HG03460 (cell line): ENCODE results near the gene FGF7.
A peak's percentile ranks its signal among the peaks of the same experiment; 100 is the strongest.
"Not testable (repeated sequence)": the region's sequence is repeated elsewhere in the genome, so short reads cannot be mapped to it uniquely, and the experiment has no call there.

ENCODE experiments used
- ATAC-seq: cut with Tn5 transposase; IDR thresholded peaks from one replicate; pipeline ENCODE4 v1.9.1; 2021; ENCODE audit not compliant: unreplicated experiment

The FGF7 gene

DNA sequence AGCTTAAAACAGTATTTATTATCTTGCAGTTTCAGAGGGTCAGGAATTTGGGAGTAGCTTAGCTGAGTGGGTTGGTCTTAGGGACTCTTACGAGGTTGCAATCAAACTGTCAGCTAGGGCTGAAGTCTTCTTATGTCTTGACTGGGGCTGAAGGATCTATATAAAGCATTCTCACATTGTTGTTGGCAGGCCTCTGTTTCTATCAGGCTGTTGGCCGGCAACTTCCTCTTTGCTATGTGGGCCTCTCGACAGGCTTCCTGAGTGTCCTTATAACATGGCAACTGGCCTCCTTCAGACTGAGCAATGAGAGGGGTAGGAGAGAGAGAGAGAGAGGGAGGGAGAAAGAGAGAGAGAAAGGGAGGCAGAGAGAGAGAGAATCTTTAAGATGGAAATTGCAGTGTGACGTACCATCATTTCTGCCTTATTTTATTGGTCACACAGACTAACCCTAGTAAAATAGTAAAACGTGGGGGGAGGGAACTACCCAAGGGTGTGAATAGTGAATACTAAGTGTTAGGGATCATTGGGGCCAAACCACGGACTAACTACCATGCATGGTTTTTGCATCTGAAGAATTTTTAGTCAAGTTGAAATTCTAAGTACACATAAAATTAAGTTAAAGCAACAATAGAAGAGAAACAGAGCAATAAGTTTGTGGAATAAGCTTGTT lies 16.1 kb downstream of the FGF7 start:
- ATAC-seq, result peak; percentile 88

DNA sequence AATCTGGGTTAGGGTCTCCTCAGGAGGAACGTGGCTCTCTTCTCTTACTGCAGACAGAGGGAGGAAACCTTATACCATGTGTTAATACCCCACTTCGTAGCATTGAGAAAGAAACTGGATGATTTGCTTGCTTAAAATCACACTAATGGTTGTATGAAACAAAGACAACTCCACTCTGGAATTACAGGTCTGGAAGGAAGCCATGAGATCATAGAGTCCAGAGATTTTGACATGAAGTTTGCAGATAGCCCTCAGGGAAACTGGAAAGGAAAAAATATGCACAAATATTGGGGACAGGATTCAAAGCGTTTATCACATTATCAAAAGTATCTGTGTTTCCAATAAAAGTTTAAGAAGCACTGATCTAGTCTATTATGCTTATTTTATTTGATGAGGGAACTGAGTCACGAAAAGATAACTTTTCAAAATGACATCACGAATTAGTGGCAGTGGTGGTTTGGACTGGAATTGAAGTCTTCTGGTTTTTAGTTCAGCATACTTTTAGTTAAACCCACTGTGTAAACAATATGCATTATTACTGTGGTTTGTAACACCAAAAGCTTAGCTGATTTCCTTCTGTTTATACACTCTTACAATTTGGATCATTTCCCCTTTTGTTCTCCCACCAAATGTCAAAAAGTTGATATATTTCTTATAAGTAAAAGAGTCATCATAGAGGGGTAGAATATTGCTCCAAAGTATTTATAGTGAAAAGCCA lies 16.8 kb downstream of the FGF7 start:
- no peak for ATAC-seq

- no peak for ATAC-seq
Observed at GRCh38 chr15:49441356-49441755, 18.3 kb downstream of the FGF7 start.

- no peak for ATAC-seq
Observed at GRCh38 chr15:49441816-49442215, 18.8 kb downstream of the FGF7 start.

DNA sequence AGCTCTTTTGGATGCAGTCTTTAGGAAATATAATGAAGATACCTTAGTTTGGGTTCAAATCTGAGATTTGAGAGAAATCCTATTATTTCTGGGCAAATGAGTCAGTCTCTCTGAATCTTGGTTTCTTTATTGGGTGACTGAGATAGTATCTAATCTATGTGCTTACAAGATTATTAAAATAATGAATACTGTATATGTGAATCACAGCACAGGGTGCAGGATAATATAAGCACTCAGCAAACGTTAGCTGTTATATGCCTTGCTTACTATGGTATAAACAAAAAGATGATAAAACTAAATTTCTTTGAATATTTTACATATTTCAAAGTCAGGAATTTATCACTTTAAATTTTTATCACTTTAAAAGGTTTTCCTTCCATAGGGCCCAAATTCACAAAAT lies 29.6 kb downstream of the FGF7 start:
- ATAC-seq, result no peak

DNA sequence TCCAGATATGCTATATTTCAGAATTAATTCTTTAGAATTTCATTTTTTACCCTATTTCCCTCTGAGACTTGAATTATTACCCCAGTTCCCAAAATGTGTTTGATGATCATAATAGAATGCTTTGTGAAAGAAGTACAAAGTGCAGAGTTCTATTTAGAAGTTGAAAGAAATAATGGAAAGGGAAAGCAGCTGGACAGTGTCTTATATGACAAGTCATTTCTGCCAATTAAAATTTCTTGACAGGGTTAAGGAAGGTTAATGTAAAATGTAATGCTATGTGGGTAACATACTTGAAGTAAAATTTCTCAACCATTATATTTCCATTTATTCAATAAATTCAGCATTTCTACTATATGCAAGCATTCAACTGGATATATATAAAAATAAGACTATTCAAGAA lies 33.1 kb downstream of the FGF7 start:
- no peak for ATAC-seq

- no peak for ATAC-seq
Observed at GRCh38 chr15:49458145-49458544, 35.1 kb downstream of the FGF7 start.

- no peak for ATAC-seq
Observed at GRCh38 chr15:49460411-49460941, 37.4 kb downstream of the FGF7 start.

DNA sequence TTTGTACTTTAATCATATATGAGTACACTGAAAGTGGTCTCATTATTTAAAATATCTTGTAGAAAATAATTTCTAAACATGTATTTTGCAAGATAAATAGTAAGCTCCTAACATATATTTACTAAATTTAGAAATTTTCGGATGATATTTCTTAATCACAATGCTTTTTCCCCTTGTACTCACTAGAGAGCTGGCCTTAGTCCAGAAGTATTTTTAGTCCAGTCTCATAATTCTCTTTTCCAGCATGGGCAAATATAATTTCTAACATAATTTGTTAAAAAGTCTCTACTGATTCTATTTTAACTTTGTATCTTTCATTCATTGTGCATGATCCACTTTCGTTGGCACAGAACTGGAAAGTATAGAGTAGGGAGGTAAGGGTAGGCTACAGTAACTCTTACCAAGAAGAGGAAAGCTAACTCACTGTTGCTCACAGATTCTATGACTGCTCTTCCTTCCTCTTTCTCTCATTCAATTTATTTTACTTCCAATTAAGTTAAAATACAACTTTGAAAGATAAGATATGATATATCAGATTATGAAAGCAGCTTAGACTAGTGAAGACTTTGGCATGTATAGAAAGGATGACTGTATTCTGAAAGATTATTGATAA lies 39.3 kb downstream of the FGF7 start:
- ATAC-seq, result no peak

- no peak for ATAC-seq
Observed at GRCh38 chr15:49464522-49464921, 41.5 kb downstream of the FGF7 start.

GRCh38 chr15:49466119-49466518 lies 43.1 kb downstream of the FGF7 start:
- ATAC-seq, result no peak

DNA sequence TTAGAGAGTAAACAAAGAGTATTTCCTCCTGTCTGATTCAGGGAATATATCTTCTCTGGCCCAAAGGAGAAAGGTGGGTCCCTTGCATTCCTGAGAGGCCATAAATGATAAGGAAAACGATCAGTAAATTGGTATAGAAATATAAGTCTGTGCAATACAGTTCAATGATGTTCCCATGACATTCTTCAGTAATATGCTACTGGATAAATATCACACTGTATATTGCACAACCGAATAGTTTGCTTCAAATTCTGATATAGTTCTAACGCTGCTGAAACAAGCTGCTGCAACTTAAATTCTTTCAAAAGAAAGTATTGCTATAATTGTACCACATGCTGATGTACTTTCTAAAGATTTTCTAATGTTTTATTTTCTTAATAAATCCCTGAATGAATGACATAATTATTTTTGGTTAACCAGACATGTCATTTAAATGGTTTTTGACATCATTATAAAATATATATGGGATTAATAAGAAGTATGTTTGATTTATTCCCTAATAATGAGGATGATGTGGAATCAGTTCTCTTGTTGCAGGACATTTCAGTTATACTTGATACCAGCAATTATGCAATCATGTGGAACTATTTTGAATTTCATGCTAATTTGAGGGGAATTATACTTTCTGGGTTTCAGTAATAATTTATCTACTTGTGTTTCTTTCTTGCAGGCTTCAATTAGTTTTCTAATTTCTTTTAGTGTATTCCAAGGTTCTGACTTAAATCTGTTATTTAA lies 44.9 kb downstream of the FGF7 start:
- no peak for ATAC-seq

DNA sequence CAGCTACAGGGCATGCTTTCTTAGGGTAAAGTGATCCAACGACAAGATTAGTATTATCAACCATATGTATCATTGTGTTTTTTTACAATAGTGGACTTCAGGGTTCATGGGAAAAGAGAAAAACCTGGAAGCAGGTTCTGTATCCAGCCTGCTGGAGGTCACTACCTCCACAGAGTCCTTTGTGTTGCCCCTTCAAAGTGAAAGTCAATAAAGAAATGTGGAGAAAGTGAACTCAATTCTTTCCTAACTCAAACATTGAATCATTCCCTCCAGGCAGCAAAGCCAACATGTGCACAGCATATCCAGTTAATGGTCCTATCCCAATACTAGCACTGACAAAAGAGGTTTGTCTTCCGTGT lies 45.4 kb downstream of the FGF7 start:
- ATAC-seq, result no peak

DNA sequence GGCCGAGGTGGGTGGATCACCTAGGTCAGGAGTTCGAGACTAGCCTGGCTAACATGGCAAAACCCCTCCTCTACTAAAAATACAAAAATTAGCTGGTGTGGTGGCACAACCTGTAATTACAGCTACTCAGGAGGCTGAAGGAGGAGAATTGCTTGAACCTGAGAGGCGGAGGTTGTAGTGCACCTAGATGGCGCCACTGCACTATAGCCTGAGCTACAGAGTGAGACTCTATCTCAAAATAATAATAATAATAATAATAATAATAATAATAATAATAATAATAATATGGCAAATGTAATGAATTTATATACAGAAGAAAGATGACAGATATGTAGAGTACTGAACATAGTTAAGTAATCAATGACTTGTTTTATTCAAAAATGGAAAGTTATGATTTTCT lies 48.2 kb downstream of the FGF7 start:
- not testable (repeated sequence) for ATAC-seq

- peak; percentile 83 for ATAC-seq
Observed at GRCh38 chr15:49471733-49472132, 48.7 kb downstream of the FGF7 start.

GRCh38 chr15:49472338-49472737 lies 49.3 kb downstream of the FGF7 start:
- no peak for ATAC-seq

- ATAC-seq, result no peak
Observed at GRCh38 chr15:49473031-49473430, 50.0 kb downstream of the FGF7 start.

DNA sequence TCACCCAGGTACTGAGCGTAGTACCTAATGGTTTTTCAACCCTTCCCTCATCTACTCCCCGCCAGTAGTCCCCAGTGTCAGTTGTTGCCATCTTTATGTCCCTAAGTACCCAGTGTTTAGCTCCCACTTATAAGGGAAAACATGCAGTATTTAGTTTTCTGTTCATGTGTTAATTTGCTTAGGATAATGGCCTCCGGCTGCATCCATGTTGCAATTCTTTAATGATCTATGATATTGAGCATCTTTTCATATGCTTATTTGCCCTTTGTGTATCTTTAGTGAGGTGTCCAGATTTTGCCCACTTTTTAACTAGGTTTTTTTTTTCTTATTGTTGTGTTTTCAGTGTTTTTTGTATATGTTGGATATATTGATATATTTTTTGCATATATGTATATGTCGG lies 55.0 kb downstream of the FGF7 start:
- not testable (repeated sequence) for ATAC-seq

GRCh38 chr15:49478982-49479381 lies 55.9 kb downstream of the FGF7 start:
- ATAC-seq, result not testable (repeated sequence)

DNA sequence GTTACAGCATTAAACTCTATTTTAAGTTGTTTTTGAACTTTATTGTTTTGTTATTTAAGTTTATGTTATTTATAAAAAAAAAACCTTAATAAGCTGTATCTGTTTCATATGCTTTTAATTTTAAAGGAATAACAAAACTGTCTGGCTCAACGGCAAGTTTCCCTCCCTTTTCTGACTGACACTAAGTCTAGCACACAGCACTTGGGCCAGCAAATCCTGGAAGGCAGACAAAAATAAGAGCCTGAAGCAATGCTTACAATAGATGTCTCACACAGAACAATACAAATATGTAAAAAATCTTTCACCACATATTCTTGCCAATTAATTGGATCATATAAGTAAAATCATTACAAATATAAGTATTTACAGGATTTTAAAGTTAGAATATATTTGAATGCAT lies 62.4 kb downstream of the FGF7 start:
- not testable (repeated sequence) for ATAC-seq

DNA sequence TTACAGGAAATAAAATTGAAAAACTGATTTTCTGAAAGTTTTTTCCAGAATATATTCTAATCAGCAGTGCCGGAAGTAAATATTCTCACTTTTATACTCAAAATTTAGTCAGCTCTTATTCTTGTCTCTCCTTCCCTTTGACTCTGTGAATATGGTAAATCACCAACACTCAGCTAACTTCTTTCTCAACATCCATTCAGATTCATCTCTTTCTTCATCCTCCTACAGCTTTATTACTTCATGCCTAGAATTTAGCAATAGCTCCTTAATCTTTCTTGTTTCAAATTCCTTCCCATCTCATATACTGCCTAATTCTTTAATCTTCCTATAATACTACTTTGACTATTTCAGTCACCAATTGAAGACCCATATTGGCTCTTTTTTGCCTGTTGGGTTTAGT lies 67.9 kb downstream of the FGF7 start:
- no peak for ATAC-seq
